ENCODE measurements around the gene CDH19. TPM values are rescaled to one million over a fixed set of nuclear protein-coding genes. Genes with fewer than 3 reads are reported as not detected.

The CDH19 gene
- under 1 TPM; 0.33 to 0.54 (median 0.39) TPM for polyA plus RNA-seq (ENCODE audit: insufficient read length in 3 of 3)
- long read RNA-seq, donor 1: 0 reads
- long read RNA-seq, donor 2: 0 reads
- long read RNA-seq, donor 3: 0 reads
- long read RNA-seq, donor 4: 0 reads
- long read RNA-seq, donor 5: 0 reads
- long read RNA-seq, donor 6: 0 reads
- long read RNA-seq, donor 7: 0 reads
- long read RNA-seq, donor 8: 0 reads
- long read RNA-seq, donor 9: 0 reads
- long read RNA-seq, donor 10: 0 reads
- long read RNA-seq, donor 11: 0 reads
- long read RNA-seq, donor 12: 0 reads
- long read RNA-seq, donor 13: 0 reads
- long read RNA-seq, donor 14: 0 reads
- long read RNA-seq, donor 15: 0 reads
- long read RNA-seq, donor 16: 0 reads

- no peak for DNase-seq
Observed at GRCh38 chr18:66603941-66604627, at the start of gene CDH19. Gene CDH19 (minus strand): TSS chr18:66604090. CDS start chr18:66572204, 31,886 bp downstream.

GRCh38 chr18:66647671-66648070 is 43.8 kb upstream of the CDH19 start:
- no peak for DNase-seq

GRCh38 chr18:66646609-66647008 is 42.7 kb upstream of the CDH19 start:
- no peak for DNase-seq

GRCh38 chr18:66645983-66646382 is 42.1 kb upstream of the CDH19 start:
- no peak for DNase-seq

GRCh38 chr18:66641056-66641455 is 37.2 kb upstream of the CDH19 start:
- DNase-seq: no peak

- DNase-seq: no peak
Observed at GRCh38 chr18:66640431-66640830, 36.5 kb upstream of the CDH19 start.

GRCh38 chr18:66638856-66639629 is 35.2 kb upstream of the CDH19 start:
- DNase-seq: no peak

GRCh38 chr18:66635342-66635741 is 31.5 kb upstream of the CDH19 start:
- no peak for DNase-seq

- DNase-seq: no peak
Observed at GRCh38 chr18:66632756-66633155, 28.9 kb upstream of the CDH19 start.

- no peak for DNase-seq
Observed at GRCh38 chr18:66630831-66631230, 26.9 kb upstream of the CDH19 start.

- DNase-seq: no peak
Observed at GRCh38 chr18:66623821-66624220, 19.9 kb upstream of the CDH19 start.

GRCh38 chr18:66621816-66622576 is 18.1 kb upstream of the CDH19 start:
- no peak for DNase-seq

GRCh38 chr18:66616523-66616983 is 12.7 kb upstream of the CDH19 start:
- no peak for DNase-seq

GRCh38 chr18:66615176-66615575 is 11.3 kb upstream of the CDH19 start:
- no peak for DNase-seq

GRCh38 chr18:66607632-66608031 is 3.7 kb upstream of the CDH19 start:
- no peak for DNase-seq

- DNase-seq: no peak
Observed at GRCh38 chr18:66601649-66602048, 2.2 kb downstream of the CDH19 start.

GRCh38 chr18:66599190-66599589 is 4.7 kb downstream of the CDH19 start:
- DNase-seq: no peak

- no peak for DNase-seq
Observed at GRCh38 chr18:66587430-66587829, 16.5 kb downstream of the CDH19 start.

GRCh38 chr18:66582211-66582610 is 21.7 kb downstream of the CDH19 start:
- DNase-seq: peak; percentile 12

- DNase-seq: no peak
Observed at GRCh38 chr18:66575263-66575662, 28.6 kb downstream of the CDH19 start.

- DNase-seq: no peak
Observed at GRCh38 chr18:66571845-66572244, 32.0 kb downstream of the CDH19 start.

GRCh38 chr18:66566616-66567015 is 37.3 kb downstream of the CDH19 start:
- DNase-seq: no peak
